HG03571 (cell line): Measurements from ENCODE around the gene ADAT3.

Source experiments
- ATAC-seq: cut with Tn5 transposase; IDR thresholded peaks from one replicate; pipeline ENCODE4 v1.9.1; 2021; ENCODE audit not compliant: unreplicated experiment

Gene ADAT3

GRCh38 chr19:1912760-1913505, 7.7 kb downstream of the ADAT3 start:
- no peak for ATAC-seq

- no peak for ATAC-seq
These were observed 8.8 kb downstream of the ADAT3 start for GRCh38 chr19:1913781-1914577.

GRCh38 chr19:1914826-1915341, 9.7 kb downstream of the ADAT3 start:
- no peak for ATAC-seq

DNA sequence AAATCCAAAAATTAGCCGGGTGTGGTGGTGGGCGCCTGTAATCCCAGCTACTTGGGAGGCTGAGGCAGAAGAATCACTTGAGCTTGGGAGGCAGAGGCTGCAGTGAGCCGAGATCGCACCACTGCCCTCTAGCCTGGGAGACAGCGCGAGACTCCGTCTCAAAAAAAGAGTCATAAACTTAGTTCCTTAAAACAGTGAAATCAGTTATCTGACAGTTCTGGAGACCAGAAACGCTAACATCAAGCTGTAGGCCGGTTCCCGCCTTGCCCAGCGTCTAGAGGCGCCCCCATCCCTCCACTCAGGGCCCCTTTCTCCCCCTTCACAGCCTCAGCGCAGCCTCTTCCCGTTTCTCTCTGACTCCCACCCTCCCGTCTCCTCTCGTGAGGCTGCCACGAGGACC, 11.9 kb downstream of the ADAT3 start:
- ATAC-seq = no peak

DNA sequence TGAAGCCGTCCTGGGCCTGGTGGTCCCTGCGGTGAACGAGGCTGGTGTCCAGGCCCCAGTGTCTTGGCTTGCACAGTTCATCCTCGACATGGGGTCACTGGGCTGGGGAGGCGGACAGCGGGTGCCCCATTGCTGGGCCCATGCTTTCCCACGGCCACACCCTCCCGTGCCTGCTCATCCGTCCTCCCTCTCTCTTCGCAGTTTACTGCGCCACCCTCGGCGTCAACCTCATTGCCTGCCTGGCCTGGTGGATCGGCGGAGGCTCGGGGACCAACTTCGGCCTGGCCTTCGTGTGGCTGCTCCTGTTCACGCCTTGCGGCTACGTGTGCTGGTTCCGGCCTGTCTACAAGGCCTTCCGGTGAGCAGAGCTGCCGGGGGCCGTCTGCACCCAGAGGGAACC, 12.7 kb downstream of the ADAT3 start:
- ATAC-seq = no peak

GRCh38 chr19:1918975-1919374, 13.8 kb downstream of the ADAT3 start:
- ATAC-seq = no peak

DNA sequence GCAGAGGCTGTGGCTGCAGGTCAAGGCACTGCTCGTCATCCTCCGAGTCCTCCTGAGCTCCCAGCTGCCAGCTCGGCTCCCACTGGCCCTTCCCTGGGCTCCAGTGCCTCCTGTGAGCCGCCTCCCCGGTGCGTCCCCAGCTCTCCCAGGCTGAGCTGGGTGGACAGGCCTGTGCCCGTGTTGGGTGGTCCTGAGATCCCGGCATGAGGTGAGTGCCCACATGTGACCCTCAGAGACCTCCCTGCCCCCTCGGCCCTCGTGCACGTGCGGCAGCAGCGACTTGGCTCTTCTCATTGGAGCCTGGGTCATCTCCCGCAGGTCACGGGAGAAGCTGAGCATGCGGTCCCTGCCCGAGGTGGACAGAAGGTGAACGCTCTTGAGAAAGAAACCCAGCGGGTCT, 15.4 kb downstream of the ADAT3 start:
- ATAC-seq = no peak

DNA sequence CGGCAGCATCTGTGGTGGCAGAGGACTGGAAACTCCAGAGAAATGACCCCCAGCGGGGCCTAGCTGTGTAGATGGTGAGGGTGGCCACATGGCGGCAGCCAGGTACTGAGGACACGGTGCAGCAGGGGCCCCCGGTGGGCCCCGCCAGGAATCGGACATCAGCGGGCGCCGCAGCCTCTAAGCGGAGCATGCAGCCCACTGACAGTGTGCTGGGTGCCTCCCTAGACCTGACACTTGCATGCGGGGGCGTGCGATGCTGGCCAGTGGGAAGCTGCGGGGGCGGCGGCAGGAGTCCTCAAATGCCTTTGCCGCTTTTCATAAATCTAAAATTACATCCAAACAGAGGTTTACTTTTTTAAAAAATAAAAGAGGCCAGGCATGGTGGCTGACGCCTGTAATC, 16.1 kb downstream of the ADAT3 start:
- ATAC-seq = no peak

- no peak for ATAC-seq
These were observed 16.6 kb downstream of the ADAT3 start for GRCh38 chr19:1921825-1922224.

DNA sequence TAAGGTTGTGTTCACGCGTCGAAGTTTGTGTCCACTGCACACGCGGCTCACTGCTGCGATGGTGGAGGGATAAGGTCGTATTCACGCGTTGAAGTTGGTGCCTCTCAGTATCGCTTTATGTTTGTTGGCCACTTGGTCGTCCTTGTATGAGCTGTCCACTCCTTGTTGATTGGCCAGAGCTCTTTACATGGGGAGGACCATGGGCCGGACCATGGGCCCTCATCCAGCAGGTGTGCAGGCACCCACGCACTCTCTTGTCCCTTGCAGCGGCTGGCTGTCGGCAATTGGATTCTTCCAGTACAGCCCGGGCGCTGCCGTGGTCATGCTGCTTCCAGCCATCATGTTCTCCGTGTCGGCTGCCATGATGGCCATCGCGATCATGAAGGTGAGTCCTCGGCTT, 17.6 kb downstream of the ADAT3 start:
- ATAC-seq = no peak

GRCh38 chr19:1923319-1923718, 18.1 kb downstream of the ADAT3 start:
- ATAC-seq = no peak

DNA sequence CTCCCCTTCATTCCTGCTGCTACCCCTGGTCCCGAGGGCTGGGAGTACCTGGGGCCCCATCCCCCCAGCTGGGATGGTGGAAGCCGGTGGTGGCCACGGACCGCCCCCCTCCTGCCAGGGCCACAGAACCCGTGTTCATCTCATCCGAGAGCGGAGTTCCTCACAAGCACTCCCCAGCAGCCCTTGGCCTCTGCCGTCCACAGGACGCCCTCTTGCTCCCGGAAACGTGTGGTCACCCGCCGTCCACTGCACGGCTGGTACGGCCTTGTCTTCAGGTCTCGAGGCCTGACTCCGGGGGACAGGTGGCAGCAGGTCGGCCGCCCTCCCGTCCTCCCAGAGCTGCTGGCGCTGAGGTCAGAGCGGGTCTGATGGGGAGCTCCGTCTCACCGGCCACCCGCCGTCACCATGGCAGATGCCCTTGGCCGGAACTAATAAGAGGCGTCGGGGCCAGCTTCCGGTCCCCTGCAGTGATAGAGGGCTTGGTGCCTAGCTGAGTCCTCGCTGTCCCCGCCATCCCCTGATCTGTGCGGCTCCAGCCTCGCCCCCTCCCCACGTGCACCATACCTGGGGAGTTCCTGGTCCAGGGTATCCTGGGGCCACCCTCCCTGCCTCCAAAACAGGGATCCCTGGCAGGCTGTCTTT, 19.2 kb downstream of the ADAT3 start:
- no peak for ATAC-seq

- ATAC-seq = no peak
These were observed 20.3 kb downstream of the ADAT3 start for GRCh38 chr19:1925544-1925943.

- no peak for ATAC-seq
These were observed 24.0 kb downstream of the ADAT3 start for GRCh38 chr19:1929021-1929742.

GRCh38 chr19:1931445-1931844, 26.2 kb downstream of the ADAT3 start:
- ATAC-seq = no peak

- ATAC-seq = no peak
These were observed 27.2 kb downstream of the ADAT3 start for GRCh38 chr19:1932395-1932794.

- ATAC-seq = no peak
These were observed 28.0 kb downstream of the ADAT3 start for GRCh38 chr19:1933244-1933643.

DNA sequence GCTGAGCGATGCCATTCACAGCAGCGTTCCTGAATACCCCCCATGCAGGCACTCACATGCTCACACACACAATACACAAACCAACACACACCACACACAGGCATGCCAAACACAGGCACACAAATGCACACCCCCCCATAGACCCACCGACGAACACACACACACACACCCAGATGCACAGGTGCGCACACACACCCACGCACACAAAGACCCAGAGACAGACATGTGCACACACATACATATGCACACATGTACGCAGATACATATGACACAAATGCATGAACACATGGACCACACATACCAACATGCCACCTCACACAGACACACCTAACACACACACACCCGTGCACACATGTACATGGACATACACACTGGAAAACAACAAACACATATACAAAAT, 28.7 kb downstream of the ADAT3 start:
- ATAC-seq = no peak

DNA sequence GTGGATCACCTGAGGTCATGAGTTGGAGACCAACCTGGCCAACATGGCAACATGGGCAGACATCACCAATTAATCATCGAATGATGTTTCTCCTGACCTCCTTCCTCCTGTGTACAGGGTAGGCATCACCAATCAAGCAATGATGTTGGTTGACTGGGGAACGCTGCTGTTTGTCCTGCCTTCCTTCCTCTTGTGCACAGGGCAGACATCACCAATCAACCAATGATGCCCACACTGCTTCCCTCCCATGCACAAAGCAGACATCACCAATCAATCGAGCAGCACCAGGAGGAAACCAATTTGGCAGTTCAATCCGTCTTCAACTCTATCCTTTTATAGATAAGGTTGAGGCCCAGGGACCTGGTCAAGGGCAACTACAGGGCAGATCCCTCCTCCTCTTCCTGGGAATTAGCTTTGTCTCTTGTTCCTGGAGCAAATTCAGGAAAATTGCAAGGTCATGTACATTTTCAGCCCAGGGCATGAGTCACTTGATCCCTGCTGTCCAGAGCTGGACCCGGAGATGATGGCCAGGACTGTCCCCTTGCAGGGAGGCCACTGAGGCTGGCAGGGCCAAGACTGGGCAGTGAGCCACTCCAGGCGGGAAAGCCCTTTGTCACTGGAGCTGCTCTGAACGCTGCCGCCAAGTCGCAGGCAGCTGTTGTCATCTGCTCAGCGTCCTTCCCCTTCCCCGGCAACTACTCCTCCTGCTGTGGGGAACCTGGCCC, 30.4 kb downstream of the ADAT3 start:
- no peak for ATAC-seq

- ATAC-seq = no peak
These were observed 31.2 kb downstream of the ADAT3 start for GRCh38 chr19:1936430-1936829.
